Sigmoid colon (tissue), 7 donors: ENCODE data around the gene COL12A1. TPM values are rescaled to one million over a fixed set of nuclear protein-coding genes. Genes with fewer than 3 reads are reported as not detected.
A peak's percentile ranks its signal among the peaks of the same experiment; 100 is the strongest.

Source experiments
- DNase-seq: peaks from one replicate; pipeline ENCODE4 v3.0.0-alpha.2; 2019
- H3K27ac ChIP-seq, 4 donors: fragments of 200-600 bp; sonication (generic); one replicate each; pipeline ENCODE4 v1.5.1; 2016 to 2019; ENCODE audit warnings: mild to moderate bottlenecking in 1 of 4
- H3K27me3 ChIP-seq, 3 donors: fragments of 200-600 bp; sonication (generic); one replicate each; pipeline ENCODE4 v1.5.1; 2019; ENCODE audit warnings: mild to moderate bottlenecking in 1 of 3
- H3K36me3 ChIP-seq, 4 donors: fragments of 200-600 bp; sonication (generic); one replicate each; pipeline ENCODE4 v1.5.1; 2016 to 2019
- H3K4me1 ChIP-seq, 4 donors: fragments of 200-600 bp; sonication (generic); one replicate each; pipeline ENCODE4 v1.5.1; 2017 to 2019
- H3K4me3 ChIP-seq, 4 donors: fragments of 200-600 bp; sonication (generic); one replicate each; pipeline ENCODE4 v1.5.1; 2017 to 2019; ENCODE audit warnings: mild to moderate bottlenecking in 2 of 4, moderate library complexity in 1 of 4
- H3K9me3 ChIP-seq, 4 donors: fragments of 200-600 bp in 3 of 4; sonication (generic) in 3 of 4; one replicate each; pipeline versions ENCODE4 v1.5.1 to v1.6.1; 2013 to 2019
- EP300 ChIP-seq, 4 donors: sonication (generic); formaldehyde crosslinking; IDR thresholded peaks; one replicate each; pipeline ENCODE4 v1.6.1; 2017; ENCODE audit warnings: antibody characterized with exemption in 4 of 4
- POLR2A ChIP-seq, 2 donors: fragments of 450-650 bp; IDR thresholded peaks; one replicate each; pipeline ENCODE4 v1.6.1; 2016; ENCODE audit warnings: antibody characterized with exemption in 2 of 2, mild to moderate bottlenecking in 2 of 2, moderate library complexity in 2 of 2
- POLR2AphosphoS5 ChIP-seq, 4 donors: sonication (generic); formaldehyde crosslinking; IDR thresholded peaks; one replicate each; pipeline ENCODE4 v1.6.1; 2017; ENCODE audit warnings: antibody characterized with exemption in 4 of 4
- WGBS, 2 donors: extraction: QIAGEN DNeasy Blood & Tissue Kit; methylation state at CpG; one replicate each; pipeline ENCODE4 v1.1.7; 2013; 5-methylcytosine and 5-hydroxymethylcytosine counted together
- intact Hi-C: fragments of 100-400 bp; cut with DNase I; formaldehyde crosslinking; loops from one replicate; pipeline ENCODE4 v1.15.1; 2023
- polyA plus RNA-seq, 3 donors: library from polyadenylated mRNA; stranded (reverse); fragments of 200-250 nt; gene quantifications; one replicate each; pipeline ENCODE4 v1.2.3, GENCODE V29; 2013
- total RNA-seq, 4 donors: library from RNA; depleted of rRNA; stranded (reverse); fragments of >200 nt; gene quantifications; one replicate each; pipeline ENCODE4 v1.1.0, GENCODE V29; 2016
- TF ChIP-seq, protein P1 (sequence below), 4 experiments: fragments of 450-650 bp in 3 of 4; fragments of 200-600 bp in 1 of 4; IDR thresholded peaks; one replicate each; pipeline ENCODE4 v1.5.1; 2016 to 2019; ENCODE audit warnings: antibody characterized with exemption in 4 of 4, mild to moderate bottlenecking in 3 of 4, moderate library complexity in 2 of 4
- donor health status: healthy with polysubstance abuse.
- donor health status: Bipolar disorder and iron deficiency.
- donor health status: healthy.

COL12A1 gene
- total and polyA plus RNA-seq, 7 donors = 2.1 to 328 (median 129) TPM

DNA sequence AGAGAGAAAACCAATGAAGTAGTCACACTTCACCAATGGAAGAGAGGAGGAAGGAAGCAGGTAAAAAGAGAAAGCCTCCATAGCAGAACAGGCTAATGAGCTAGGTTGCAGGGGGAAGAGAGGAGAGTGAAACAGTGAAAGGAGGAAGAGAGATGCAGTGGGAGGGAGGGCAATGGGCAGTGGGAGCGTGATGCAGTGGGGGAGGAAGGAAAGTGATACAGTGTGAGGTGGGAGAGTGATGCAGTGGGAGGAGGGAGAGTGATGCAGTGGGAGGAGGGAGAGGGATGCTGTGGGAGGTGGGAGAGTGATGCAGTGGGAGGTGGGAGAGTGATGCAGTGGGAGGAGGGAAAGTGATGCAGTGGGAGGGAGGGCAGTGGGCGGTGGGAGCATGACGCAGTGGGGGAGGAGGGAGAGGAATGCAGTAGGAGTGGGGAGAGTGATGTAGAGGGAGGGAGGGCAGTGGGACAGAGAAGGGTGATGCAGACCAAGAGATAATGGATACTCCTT, 29.7 kb downstream of the COL12A1 start:
- intact Hi-C loops = no loop called here
- H3K27ac ChIP-seq = no peak overlapping the region
- WGBS, 2 donors = 73 to 84% methylated on average over 3 of the region's 3 CpGs
- H3K4me1 ChIP-seq = peaks cover 0 to 23% (median 16%) of the 10 kb centered on the region in 4 donors
- peaks cover 0 to 55% (median 9%) of the 10 kb centered on the region in 4 donors for H3K36me3 ChIP-seq
- TF ChIP-seq POLR2A (IDR thresholded peaks at IDR 0.05) (no peak), POLR2AphosphoS5 (IDR thresholded peaks at IDR 0.05) (no peak), EP300 (IDR thresholded peaks at IDR 0.05) (no peak)
- TF ChIP-seq, protein P1, sequence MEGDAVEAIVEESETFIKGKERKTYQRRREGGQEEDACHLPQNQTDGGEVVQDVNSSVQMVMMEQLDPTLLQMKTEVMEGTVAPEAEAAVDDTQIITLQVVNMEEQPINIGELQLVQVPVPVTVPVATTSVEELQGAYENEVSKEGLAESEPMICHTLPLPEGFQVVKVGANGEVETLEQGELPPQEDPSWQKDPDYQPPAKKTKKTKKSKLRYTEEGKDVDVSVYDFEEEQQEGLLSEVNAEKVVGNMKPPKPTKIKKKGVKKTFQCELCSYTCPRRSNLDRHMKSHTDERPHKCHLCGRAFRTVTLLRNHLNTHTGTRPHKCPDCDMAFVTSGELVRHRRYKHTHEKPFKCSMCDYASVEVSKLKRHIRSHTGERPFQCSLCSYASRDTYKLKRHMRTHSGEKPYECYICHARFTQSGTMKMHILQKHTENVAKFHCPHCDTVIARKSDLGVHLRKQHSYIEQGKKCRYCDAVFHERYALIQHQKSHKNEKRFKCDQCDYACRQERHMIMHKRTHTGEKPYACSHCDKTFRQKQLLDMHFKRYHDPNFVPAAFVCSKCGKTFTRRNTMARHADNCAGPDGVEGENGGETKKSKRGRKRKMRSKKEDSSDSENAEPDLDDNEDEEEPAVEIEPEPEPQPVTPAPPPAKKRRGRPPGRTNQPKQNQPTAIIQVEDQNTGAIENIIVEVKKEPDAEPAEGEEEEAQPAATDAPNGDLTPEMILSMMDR (IDR thresholded peaks at IDR 0.05) = no peak
- no peaks in the 10 kb centered on the region for H3K27me3 ChIP-seq
- H3K9me3 ChIP-seq = no peaks in the 10 kb centered on the region
- no peak for DNase-seq
- no peak overlapping the region for H3K4me3 ChIP-seq

DNA sequence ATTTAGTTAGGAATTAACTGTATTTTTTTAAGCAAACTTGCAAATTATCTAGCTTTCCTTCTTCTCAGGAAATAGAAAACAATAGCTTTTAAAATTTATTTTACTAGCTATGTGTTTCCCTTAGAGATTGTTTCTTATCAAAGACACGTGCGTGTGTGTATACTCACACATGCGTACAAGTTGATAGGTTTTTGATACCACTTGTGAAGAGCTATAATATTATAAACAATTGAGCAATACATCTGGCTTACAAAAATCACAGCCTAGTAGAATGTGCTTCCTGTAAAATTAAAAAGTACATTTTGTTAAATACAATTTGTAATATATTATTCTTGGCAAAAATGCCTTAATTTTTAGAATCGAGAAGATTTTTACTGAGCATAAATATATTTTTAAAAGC, 33.9 kb downstream of the COL12A1 start:
- peak overlapping the region in 2 of 4 donors; percentile 57 to 60 for H3K27ac ChIP-seq
- intact Hi-C loops = no loop called here
- WGBS, 2 donors = 68 to 75% methylated on average over 4 of the region's 4 CpGs
- TF ChIP-seq, protein P1 (IDR thresholded peaks at IDR 0.05) = no peak
- TF ChIP-seq POLR2AphosphoS5 (IDR thresholded peaks at IDR 0.05) = no peak
- TF ChIP-seq POLR2A (IDR thresholded peaks at IDR 0.05) = no peak
- TF ChIP-seq EP300 (IDR thresholded peaks at IDR 0.05) = no peak
- H3K4me1 ChIP-seq = peaks cover 0 to 47% (median 35%) of the 10 kb centered on the region in 4 donors
- H3K4me3 ChIP-seq = no peak overlapping the region
- no peaks in the 10 kb centered on the region for H3K27me3 ChIP-seq
- H3K36me3 ChIP-seq = peaks cover 0 to 27% (median 8%) of the 10 kb centered on the region in 4 donors
- DNase-seq = no peak
- no peaks in the 10 kb centered on the region for H3K9me3 ChIP-seq

DNA sequence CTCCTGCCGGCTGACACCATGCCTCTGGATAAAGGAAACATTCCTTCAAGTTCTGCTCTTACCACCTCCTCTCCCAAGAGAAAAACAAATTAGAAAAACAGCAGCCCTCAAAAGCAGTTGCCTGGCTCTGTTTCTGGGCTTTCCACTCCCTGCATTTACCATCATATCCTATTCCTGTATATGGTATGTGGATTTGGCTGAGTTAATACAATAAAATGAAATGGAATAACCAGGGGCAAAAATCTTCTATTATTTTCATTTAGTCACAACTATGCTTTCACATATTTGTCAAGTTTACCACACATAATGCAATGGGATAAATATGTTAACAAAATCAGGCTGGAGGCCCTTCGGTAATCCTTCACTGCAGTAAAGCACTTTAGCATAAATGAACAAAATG, 34.3 kb downstream of the COL12A1 start:
- intact Hi-C loops = no loop called here
- H3K27ac ChIP-seq = peak overlapping the region in 2 of 4 donors; percentile 57 to 60

DNA sequence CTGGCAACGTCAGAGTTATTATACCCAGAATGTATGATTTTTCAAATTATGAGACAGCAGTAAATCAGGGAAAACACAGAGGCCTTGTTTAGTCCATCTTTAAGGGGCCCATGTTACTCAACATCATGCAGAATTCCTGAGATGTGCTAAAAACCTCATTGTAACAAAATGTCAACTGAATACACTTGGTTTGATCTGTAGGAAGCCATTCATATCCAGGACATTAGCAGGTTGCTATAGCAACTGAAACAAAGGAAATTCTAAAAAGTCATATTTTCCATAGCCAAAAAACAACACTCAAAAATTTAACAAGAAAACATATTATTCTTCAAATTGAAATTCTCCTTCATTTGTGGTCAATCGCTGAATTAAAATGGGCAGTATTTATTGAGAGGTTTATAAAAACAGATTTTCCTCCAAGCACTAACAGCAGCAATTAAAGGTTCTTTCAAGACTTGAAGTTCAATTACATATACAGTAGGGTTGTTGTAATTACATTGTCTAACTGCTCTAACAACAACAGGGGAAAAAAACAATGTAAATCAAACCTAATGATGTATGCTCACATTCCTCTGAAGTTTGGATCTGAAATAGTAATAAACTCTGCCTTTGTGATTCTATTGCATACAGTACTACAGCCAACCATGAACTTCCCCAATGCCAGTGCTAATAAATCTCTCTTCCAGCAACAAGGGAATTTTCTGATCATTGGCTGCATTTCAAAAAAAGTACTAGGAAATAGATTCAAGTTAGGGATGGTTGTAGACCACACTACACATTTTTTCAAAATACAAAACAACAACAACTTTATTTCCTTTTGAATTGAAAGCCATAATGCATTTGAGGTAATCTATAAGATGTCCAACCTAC, 34.9 kb downstream of the COL12A1 start:
- no peaks in the 10 kb centered on the region for H3K27me3 ChIP-seq
- intact Hi-C loops = no loop called here
- H3K27ac ChIP-seq = peak overlapping the region in 2 of 4 donors; percentile 57 to 60

More for the DNA sequence above, 34.3 kb downstream of the COL12A1 start:
- WGBS, 2 donors = 64 to 68% methylated on average over 2 of the region's 2 CpGs
- H3K4me3 ChIP-seq = no peak overlapping the region
- peaks cover 0 to 51% (median 39%) of the 10 kb centered on the region in 4 donors for H3K4me1 ChIP-seq
- H3K9me3 ChIP-seq = no peaks in the 10 kb centered on the region
- H3K27me3 ChIP-seq = no peaks in the 10 kb centered on the region
- TF ChIP-seq, protein P1 (IDR thresholded peaks at IDR 0.05) = no peak
- TF ChIP-seq POLR2A (IDR thresholded peaks at IDR 0.05) = no peak
- no peak for TF ChIP-seq POLR2AphosphoS5 (IDR thresholded peaks at IDR 0.05)
- TF ChIP-seq EP300 (IDR thresholded peaks at IDR 0.05) = no peak
- DNase-seq = no peak
- peaks cover 0 to 24% (median 8%) of the 10 kb centered on the region in 4 donors for H3K36me3 ChIP-seq

More for the DNA sequence above, 34.9 kb downstream of the COL12A1 start:
- WGBS, 2 donors = 49 to 50% methylated on average over 2 of the region's 2 CpGs
- TF ChIP-seq POLR2A (IDR thresholded peaks at IDR 0.05) (no peak), POLR2AphosphoS5 (IDR thresholded peaks at IDR 0.05) (no peak), EP300 (IDR thresholded peaks at IDR 0.05) (no peak)
- TF ChIP-seq, protein P1 (IDR thresholded peaks at IDR 0.05) = no peak
- Histone ChIP-seq H3K36me3 (peaks cover 0 to 19% (median 7%) of the 10 kb centered on the region in 4 donors), H3K9me3 (no peaks in the 10 kb centered on the region), H3K4me3 (no peak overlapping the region), H3K4me1 (peaks cover 0 to 54% (median 44%) of the 10 kb centered on the region in 4 donors)
- DNase-seq = no peak
